Measurements from ENCODE around the gene ZBTB16. TPM values are rescaled to one million over a fixed set of nuclear protein-coding genes. Genes with fewer than 3 reads are reported as not detected.

ZBTB16 gene
- polyA plus RNA-seq, 3 donors: 4.1 to 12.3 (median 8.3) TPM

DNA sequence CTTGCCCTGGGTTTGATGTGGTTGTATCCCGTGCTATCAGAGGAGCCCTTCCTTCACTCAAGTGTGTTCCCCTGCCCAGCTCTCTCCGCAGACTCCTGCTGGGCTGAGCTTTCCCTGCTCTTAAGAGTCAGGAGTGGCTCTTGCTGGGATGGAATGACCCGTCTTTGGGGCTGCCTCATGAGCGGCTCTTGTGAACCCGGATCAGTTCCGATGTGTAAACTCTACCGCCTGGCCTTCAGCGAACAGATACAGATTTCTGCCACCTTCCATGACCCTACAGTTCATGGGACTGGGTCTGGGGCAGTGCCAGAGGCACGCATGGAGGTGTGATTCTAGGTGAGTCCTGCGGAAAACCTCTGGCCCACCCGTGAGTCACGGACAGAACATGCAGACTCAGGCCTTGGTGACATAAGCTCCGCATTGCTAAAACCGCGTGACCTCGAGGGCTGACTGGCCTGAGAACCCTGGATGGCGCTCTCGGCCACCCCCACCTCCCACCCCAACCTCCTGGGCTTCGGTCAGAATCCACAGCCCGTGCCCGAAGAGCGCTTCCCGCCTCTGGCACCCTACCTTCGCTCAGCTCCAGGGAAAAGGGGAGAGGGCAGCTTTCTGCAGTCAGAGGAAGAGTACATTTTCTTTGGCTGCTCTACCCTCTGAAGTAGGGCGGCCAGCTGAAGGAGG lies 1.3 kb upstream of the ZBTB16 start:
- TF ChIP-seq, protein P1, sequence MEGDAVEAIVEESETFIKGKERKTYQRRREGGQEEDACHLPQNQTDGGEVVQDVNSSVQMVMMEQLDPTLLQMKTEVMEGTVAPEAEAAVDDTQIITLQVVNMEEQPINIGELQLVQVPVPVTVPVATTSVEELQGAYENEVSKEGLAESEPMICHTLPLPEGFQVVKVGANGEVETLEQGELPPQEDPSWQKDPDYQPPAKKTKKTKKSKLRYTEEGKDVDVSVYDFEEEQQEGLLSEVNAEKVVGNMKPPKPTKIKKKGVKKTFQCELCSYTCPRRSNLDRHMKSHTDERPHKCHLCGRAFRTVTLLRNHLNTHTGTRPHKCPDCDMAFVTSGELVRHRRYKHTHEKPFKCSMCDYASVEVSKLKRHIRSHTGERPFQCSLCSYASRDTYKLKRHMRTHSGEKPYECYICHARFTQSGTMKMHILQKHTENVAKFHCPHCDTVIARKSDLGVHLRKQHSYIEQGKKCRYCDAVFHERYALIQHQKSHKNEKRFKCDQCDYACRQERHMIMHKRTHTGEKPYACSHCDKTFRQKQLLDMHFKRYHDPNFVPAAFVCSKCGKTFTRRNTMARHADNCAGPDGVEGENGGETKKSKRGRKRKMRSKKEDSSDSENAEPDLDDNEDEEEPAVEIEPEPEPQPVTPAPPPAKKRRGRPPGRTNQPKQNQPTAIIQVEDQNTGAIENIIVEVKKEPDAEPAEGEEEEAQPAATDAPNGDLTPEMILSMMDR (IDR thresholded peaks at IDR 0.05): no peak
- Mint-ChIP-seq H3K27me3 (ENCODE audit: low read depth in 3 of 3) (peaks cover 24 to 56% (median 48%) of the 10 kb centered on the region in 3 donors), H3K9me3 (peaks cover 0 to 14% (median 0%) of the 10 kb centered on the region in 7 donors), H3K36me3 (peaks cover 2 to 3% of the 10 kb centered on the region in 2 donors), H3K27ac (peak overlapping the region in 1 of 7 donors; percentile 41), H3K4me3 (peak overlapping the region; percentile 78 to 83), H3K4me1 (peaks cover 19% of the 10 kb centered on the region)
- no peak overlapping the region for H3K27ac ChIP-seq (ENCODE audit: low read depth in 1 of 2, low read length in 2 of 2)
- WGBS (ENCODE audit: insufficient coverage): 88% methylated on average over 7 of the region's 25 CpGs
- H3K27me3 ChIP-seq (ENCODE audit: control insufficient read depth in 2 of 2, insufficient read depth in 2 of 2, low read length in 2 of 2): peaks cover 8 to 37% of the 10 kb centered on the region in 2 donors
- no peak overlapping the region for H3K9ac ChIP-seq (ENCODE audit: insufficient read depth, low read length, poor library complexity, severe bottlenecking)
- H3K36me3 ChIP-seq (replicated peaks in 1 of 2; ENCODE audit: control insufficient read depth in 1 of 2, insufficient read depth in 2 of 2, low read length in 2 of 2): peaks cover 0 to under 1% of the 10 kb centered on the region in 2 donors
- no peak for DNase-seq
- no peaks in the 10 kb centered on the region for H3K9me3 ChIP-seq (replicated peaks in 1 of 2; ENCODE audit: control insufficient read depth in 1 of 2, insufficient read depth in 1 of 2, low read length in 2 of 2)
- no peak overlapping the region for H3K4me2 ChIP-seq (replicated peaks; ENCODE audit: extremely low read depth, low read length, poor library complexity, severe bottlenecking)
- peaks cover 19% of the 10 kb centered on the region for H4K20me1 ChIP-seq (ENCODE audit: insufficient read depth, low read length)
- intact Hi-C loops (cut with micrococcal nuclease): no loop called here
- H3K79me2 ChIP-seq (ENCODE audit: insufficient read depth, low read length): peaks cover 5% of the 10 kb centered on the region
- H3K4me1 ChIP-seq (ENCODE audit: control insufficient read depth in 1 of 2, insufficient read depth in 2 of 2, low read length in 2 of 2): peaks cover 18 to 19% of the 10 kb centered on the region in 2 donors
- peak overlapping the region in 1 of 3 experiments; percentile 93 for H3K4me3 ChIP-seq (replicated peaks in 1 of 3; ENCODE audit: low read depth in 2 of 3, low read length in 3 of 3)
- peak overlapping the region; percentile 86 for H2AFZ ChIP-seq (ENCODE audit: insufficient read depth, low read depth, low read length, poor library complexity, severe bottlenecking)

DNA sequence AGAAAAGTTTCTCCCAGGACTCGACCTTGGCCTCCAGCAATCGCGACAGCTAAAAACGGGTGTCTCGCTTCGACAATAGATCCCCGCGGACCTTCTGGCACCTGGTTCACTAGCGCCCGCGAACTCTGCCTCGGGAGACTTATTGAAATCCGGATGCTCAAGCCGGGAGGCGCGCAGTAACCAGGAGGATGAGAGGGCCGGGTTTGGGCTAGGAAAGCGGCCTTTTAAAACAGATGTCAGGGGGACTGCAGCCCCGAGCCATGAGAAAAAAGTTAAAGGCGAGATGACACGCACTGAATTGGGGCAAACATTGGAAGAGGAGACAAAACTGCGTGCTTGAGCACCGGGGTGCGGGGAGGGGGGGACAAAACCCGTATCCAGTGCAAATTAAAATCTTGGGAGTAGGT lies 637 bp upstream of the ZBTB16 start:
- no peak for DNase-seq
- WGBS (ENCODE audit: insufficient coverage): under 1% methylated on average over 25 of the region's 25 CpGs
- no peak overlapping the region for H3K27ac ChIP-seq (ENCODE audit: low read depth in 1 of 2, low read length in 2 of 2)
- H3K4me1 ChIP-seq (ENCODE audit: control insufficient read depth in 1 of 2, insufficient read depth in 2 of 2, low read length in 2 of 2): peaks cover 18 to 19% of the 10 kb centered on the region in 2 donors
- H3K4me2 ChIP-seq (replicated peaks; ENCODE audit: extremely low read depth, low read length, poor library complexity, severe bottlenecking): peak overlapping the region; percentile 100
- H3K9me3 Mint-ChIP-seq: peaks cover 0 to 14% (median 0%) of the 10 kb centered on the region in 7 donors
- peak overlapping the region; percentile 24 to 93 (median 41) for H3K4me3 ChIP-seq (replicated peaks in 1 of 3; ENCODE audit: low read depth in 2 of 3, low read length in 3 of 3)
- no peaks in the 10 kb centered on the region for H3K9me3 ChIP-seq (replicated peaks in 1 of 2; ENCODE audit: control insufficient read depth in 1 of 2, insufficient read depth in 1 of 2, low read length in 2 of 2)
- H3K36me3 Mint-ChIP-seq: peaks cover 9 to 10% of the 10 kb centered on the region in 2 donors
- peaks cover 26% of the 10 kb centered on the region for H4K20me1 ChIP-seq (ENCODE audit: insufficient read depth, low read length)
- H3K27me3 ChIP-seq (ENCODE audit: control insufficient read depth in 2 of 2, insufficient read depth in 2 of 2, low read length in 2 of 2): peaks cover 8 to 37% of the 10 kb centered on the region in 2 donors
- H3K79me2 ChIP-seq (ENCODE audit: insufficient read depth, low read length): peaks cover 5% of the 10 kb centered on the region
- H3K36me3 ChIP-seq (replicated peaks in 1 of 2; ENCODE audit: control insufficient read depth in 1 of 2, insufficient read depth in 2 of 2, low read length in 2 of 2): peaks cover 0 to 8% of the 10 kb centered on the region in 2 donors
- TF ChIP-seq, protein P1 (IDR thresholded peaks at IDR 0.05): no peak
- H3K27ac Mint-ChIP-seq: peak overlapping the region in 2 of 7 donors; percentile 5 to 20
- H3K9ac ChIP-seq (ENCODE audit: insufficient read depth, low read length, poor library complexity, severe bottlenecking): peak overlapping the region; percentile 30
- peak overlapping the region; percentile 83 to 90 for H3K4me3 Mint-ChIP-seq
- H3K27me3 Mint-ChIP-seq (ENCODE audit: low read depth in 3 of 3): peaks cover 26 to 57% (median 48%) of the 10 kb centered on the region in 3 donors
- intact Hi-C loops (cut with micrococcal nuclease): no loop called here
- H3K4me1 Mint-ChIP-seq: peaks cover 19% of the 10 kb centered on the region
- H2AFZ ChIP-seq (ENCODE audit: insufficient read depth, low read depth, low read length, poor library complexity, severe bottlenecking): peak overlapping the region; percentile 86
